A673 (cell line): ENCODE data around the gene ARHGAP1.

Experiments used
- CTCF ChIP-seq: fragments of 300-800, 200-600 bp; sonication (generic); conservative IDR thresholded peaks from 2 replicates; pipeline ENCODE4 v1.5.1; 2017; ENCODE audit warnings: low read depth, mild to moderate bottlenecking, antibody characterized with exemption, low read length, moderate library complexity, mixed read lengths
- EZH2 ChIP-seq: fragments of 200-600 bp; sonication (generic); IDR thresholded peaks from 2 replicates; pipeline ENCODE4 v1.6.1; 2017; ENCODE audit warnings: borderline replicate concordance, low read depth, mild to moderate bottlenecking, mixed read lengths, antibody characterized with exemption, low read length; ENCODE audit not compliant: poor library complexity, severe bottlenecking

DNA sequence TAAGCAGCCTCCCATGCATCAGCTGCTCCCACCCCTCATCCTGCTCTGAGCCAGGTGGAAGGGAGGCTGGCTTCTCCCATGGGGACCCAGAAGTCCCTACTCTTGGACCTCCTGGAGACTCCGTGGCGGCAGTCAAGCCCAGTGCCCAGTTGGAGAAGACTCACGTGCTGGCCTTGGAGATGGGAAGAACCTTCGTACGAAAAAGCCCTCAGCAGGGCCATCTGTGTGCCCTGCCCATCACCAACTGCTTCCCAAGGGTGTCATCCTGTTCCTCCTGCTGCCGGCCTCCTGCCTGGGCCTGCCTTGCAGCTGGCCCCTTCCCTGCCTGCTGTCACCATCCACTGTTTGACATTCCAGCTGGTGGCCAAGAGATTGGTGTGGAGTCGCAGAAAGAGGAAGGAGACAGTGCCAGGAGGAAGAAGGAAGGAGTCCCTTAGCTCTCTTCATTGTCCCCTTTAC is 28.0 kb downstream of the ARHGAP1 start:
- no peak for TF ChIP-seq CTCF
- no peak for TF ChIP-seq EZH2
